HG03108 (cell line): ENCODE measurements around the gene ELP5.

Experiments
- ATAC-seq: cut with Tn5 transposase; IDR thresholded peaks from one replicate; pipeline ENCODE4 v1.9.1; 2021; ENCODE audit warnings: moderate library complexity; ENCODE audit not compliant: unreplicated experiment

Gene ELP5

DNA sequence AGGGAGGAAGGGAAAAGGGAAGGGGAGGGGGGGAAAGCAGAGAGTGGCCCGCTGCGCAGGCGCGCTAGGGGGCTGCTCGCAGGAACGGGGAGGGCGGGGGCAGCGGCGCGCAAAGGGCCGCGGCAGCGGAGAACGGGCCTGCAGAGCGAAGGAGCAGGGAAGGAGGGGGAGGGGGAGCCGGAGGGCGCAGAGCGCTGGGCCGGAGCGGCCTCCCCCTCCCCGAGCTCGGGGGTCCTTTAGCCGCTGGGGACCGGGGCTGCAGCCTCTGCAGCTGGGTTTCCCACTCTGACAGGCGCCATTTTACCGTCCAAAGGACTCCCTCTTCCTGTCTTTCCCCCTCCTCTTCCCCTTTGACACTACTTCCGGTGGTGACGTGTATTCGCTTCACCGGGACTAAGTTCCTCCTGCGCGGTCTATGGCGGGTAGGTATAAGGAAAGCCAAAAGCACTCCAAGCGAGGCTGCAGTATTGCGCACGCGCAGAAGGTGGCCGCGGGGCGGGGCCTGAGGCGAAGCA lies 297 bp upstream of the ELP5 start, which contains the start of gene CTDNEP1:
CTDNEP1 (minus strand) TSS at position 74 of the 515 bp plus-strand sequence. CDS start 438 bp downstream, outside the sequence.
- ATAC-seq: peak; percentile 79

DNA sequence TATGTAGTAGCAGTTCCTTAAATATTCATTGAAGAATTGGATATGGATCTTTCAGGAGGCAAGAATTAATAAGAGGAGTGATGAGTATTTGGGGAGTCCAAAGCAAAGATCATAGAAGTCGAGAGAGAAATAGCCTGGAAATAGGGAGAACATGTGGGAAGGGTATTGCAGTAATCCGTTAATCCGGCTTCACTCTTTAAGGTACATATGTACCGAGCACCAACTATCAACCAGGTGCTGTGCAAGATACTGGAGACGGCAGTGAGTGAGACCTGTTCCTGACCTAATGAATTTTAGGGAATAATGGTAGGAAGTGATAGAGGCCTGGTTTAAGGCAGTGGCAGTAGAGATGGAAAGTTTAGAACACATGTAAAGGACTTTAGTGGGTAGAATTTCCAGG lies 1.1 kb downstream of the ELP5 start:
- ATAC-seq: no peak

DNA sequence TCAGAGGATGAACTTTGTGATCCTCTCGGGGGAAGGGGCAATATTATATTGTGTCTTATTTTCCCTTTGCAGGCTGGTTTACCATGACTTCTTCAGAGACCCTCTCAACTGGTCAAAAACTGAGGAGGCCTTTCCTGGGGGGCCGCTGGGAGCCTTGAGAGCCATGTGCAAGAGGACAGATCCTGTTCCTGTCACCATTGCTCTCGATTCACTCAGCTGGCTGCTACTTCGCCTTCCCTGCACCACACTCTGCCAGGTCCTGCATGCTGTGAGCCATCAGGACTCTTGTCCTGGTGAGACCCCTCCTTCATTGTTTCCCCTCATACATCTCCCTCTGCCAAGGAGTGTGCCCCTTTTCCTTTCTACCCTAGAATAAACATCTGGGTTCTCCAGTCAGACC lies 2.5 kb downstream of the ELP5 start:
- ATAC-seq: no peak

DNA sequence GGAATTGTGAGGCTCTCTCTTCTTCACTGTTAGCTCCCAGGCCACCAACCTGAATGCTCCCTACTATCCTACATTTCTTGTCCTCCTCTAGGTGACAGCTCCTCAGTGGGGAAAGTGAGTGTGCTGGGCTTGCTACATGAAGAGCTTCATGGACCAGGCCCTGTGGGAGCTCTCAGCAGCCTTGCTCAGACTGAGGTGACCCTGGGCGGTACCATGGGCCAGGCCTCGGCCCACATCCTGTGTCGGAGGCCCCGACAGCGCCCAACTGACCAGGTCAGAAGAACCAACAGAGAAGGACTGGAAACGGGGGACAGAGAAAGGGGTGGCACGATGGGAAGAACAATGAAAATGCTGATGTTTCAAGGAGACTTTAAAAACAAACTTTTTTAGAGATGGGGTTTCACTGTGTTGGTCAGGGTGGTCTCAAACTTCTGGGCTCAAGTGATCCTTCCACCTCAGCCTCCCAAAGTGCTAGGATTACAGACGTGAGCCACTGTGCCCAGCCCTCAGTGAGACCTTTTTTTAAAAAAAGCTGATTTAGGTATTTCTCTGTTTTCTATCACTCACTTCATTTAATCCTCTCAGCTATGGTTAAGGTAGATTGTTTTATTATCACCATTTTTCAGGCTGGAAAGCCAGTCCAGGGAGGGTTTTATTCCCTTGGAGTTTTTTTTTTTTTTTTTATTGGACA lies 4.9 kb downstream of the ELP5 start:
- ATAC-seq: no peak

DNA sequence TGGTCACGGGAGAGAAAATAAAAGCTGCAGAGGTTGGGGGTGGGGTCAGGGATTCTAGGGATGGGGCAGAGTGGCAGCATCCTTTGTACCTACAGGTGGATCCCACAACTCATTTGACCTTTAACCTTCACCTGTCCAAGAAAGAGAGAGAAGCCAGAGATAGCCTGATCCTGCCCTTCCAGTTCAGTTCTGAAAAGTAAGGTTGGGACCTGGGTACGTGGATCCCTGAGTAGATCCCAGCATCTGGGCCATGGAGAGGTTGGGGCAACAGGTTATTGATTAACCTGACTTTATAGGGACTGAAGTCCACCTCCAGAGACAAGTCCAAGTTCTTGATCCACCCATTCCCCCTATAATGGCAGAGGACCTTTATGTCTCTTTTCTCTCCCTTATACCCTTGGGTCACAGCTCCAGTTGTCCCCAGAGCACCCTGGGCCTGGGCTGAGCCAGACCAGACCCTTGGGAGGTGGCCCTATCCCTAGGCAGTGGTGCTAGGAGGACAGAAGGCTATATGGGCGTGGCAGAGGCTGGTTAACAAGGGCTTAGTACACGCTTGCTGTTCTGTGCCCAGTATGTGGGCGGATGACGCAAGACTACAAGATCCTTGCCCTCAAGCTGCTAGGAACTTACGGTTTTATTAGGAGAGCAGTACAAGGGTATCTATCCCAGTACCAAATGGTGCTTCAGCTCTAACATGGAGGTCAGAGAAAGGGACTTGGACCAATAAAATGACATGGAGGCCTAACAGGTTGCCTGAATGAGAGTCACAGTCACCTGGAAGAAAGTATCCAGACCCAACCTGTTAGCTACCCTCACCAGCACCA lies 6.9 kb downstream of the ELP5 start:
- no peak for ATAC-seq

DNA sequence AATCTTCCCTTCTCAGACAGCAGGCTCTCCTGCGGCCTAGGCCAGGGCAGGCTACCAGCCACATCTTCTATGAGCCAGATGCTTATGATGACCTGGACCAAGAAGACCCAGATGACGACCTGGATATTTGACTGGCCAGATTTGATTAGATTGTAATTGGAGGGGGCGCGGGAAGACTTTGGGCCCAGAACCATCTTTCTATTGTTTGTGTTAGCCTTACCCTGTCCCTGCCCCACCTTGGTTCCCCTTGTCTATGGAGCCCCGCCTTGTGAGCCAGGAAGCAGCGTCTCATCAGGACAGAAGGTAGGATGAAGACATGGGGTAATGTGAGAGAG lies 7.5 kb downstream of the ELP5 start:
- no peak for ATAC-seq

DNA sequence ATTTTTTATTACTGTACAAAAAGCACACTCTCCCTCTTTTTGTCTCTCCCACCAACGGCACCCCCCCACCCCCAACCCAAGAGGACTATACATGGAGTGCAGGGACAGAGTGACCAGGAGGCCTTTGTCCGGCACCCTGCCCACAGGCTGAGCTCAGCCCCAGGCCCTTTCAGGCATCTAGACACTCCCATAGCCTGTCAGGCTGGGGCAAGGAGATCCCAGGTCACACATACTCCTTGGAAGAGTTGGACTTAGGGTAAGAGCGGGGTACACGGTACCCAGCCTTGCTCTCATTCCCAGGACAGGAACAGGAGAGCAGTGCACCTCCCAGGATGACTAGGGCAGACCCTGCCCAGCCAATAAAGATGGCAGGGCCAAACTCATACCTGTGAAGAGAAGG lies 8.1 kb downstream of the ELP5 start:
- ATAC-seq: no peak

DNA sequence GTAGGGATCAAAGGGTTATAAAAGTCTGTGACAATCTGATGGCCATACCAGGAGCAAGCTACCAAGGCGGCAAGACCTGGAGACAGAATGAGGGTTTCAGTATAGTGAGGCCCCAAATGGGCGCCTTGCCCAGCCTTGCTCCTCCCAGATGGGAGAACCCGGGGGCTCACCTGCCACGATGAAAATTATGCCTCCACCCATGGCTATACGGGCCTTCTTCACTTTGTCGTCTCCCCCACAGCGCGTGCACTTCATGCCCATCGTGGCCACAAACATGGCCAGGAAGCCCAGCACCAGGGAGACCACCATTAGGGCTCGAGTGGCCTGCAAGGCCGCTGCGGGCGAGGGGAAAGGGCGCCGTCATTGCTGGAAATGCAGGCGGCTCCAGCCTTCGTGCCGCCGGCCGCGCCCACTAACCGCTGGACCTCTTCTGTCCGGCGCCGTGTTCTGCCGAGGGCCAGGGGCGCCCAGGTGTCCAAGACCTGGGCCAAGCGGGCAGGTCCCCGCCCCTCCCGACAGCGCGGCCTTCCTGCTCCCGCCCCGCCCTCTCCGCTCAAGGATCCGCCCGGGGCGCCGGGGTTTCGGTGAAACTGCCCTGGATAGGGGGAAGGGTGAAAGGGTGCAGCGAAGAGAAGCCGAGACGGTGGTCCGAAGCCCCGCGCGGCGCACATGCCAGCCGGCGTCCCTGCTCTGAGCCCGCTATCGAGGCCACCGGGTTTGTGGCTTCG lies 8.8 kb downstream of the ELP5 start:
- ATAC-seq: no peak

DNA sequence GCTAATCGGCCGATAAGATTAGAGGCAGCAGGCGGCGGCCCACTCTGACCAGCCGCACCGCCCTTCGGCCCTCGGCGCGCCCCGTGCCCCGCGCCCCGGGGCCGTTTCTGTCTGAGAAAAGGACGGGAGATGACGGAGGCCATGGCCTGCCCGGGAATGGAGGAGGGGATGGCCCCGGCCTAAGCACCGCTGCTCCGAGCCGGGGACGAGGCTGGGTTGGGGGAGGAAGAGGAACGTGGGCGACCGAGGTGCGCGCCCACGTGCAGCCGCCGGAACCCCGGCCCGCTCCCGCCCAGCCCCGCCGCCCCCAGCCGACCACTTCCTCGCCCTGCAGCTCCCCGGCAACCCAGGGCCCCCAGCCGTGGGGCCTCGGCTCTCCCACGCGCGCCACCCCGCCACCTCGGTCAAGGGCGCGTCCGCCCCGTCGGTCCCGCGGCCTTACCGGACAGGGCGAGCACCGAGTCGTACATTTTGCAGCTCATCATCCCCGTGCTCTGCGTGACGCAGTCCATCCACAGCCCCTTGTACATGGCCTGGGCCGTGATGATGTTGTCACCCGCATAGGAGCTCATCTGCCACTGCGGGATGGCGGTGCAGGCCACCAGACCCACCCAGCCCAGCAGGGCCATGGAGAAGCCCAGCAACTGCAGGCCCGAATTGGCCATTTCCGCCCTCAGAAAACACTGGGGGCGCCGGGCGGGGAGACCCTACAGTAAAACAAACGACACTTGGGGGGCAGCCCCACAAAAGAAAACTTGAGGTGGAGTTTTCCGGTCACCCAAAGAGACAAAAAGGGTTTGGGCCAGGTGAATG lies 9.6 kb downstream of the ELP5 start:
- no peak for ATAC-seq

DNA sequence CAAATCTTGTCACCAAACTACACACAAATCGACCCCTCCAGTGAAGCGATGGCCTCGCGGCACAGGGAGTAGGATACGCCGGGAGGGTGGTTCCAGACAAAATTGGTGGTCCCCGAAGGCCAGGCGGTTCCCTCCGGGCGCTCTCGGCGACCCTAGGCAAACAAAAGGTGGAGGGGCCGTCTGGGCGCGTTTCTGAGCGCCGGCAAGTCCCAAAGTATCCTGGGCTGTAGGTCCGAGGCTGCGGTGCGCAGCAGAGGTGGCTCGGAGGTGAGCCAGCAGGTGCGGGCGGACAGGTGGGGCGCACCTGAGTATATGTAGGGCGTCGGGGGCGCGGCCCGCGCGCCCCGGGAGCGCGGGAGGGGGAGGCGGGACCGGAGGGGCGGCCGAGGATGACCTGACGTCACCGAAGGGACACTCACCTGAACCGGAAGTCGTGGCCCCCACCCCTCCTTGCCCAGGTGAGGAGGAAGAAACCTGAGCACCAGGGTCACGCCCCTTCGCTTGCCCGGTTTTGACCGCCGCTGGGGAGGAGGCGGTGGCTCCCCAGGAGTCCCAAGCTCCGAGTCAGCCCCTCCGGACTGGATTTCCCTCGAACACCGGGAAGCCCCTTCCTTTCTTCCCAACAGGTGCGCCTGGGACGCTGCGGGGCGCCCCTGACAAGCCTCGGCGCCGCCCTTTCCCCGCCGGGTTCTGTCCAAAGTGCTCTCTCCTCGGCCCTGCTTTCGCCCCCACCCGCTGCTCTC lies 10.3 kb downstream of the ELP5 start, which contains the start of gene CLDN7:
CLDN7 (minus strand) TSS at position 287 of the 743 bp plus-strand sequence. CDS start 435 bp downstream, outside the sequence.
- no peak for ATAC-seq

DNA sequence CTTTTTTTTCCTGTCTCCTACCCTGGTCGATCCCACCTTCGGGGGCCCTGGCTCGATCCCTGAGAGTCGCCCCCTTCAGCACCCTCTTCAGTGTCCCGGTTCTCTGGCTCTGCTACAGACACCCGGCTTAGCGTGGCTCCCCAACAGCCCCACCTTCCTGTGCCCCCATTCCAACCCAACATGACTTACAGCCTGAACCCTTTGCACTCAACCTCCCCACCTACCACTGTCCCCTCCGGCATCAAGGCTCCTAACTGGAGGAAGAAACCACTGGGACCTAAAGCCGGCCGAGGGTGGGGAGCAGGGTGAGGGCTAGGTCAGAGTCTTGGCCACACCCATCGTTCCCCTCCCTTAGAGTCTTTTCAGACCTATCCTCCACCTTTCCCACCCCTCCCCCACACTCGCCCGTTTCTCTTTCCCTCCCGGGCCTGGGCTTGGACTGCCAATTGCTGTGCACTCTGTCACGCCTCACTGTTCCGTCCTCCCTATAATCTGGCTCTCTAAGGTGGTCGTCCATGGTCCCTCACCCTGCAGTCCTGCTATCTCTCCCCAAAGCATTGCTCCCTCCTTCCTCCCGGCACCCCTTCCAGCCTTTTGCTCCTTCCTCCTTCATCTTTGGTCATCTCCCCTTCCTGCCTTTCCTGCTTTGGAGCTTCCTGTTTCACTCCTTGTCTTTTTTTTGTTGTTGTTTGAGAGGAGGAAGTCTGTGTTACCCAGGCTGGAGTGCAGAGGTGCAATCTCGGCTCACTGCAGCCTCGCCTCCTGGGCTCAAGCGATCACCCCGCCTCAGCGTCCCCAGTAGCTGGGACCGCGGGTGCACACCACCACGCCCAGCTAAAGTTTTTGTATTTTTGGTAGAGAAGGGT lies 11.2 kb downstream of the ELP5 start:
- no peak for ATAC-seq

DNA sequence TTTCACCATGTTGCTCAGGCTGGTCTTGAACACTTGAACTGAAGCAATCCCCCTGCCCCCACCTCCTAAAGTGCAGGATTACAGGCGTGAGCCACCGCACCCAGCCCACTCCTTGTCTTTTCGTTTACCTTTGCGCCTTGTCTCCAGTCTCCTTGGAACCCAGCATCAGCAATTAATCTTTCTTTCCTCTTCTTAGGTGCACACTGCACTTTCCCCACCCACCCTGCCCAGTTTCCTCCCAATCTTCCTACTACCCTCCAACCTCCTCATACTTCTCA lies 11.7 kb downstream of the ELP5 start:
- no peak for ATAC-seq

DNA sequence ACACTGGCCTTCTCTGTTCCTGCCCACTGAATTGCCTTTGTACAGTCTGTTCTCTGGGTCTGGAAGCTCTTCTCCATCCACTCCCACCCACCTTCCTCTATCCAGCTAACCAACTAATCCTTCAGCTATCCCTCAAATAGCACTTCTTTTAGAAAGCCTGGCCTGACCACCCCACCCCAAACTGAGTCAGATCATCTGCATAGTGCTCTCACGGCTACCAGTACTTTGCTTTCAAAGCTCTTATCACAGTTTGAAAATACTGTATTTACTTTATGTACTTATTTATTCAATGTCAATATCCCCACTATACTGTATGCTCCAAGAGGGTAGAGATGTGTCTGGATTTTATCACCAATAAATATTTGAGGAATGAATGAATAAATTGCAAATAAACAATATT lies 14.8 kb downstream of the ELP5 start:
- ATAC-seq: no peak

DNA sequence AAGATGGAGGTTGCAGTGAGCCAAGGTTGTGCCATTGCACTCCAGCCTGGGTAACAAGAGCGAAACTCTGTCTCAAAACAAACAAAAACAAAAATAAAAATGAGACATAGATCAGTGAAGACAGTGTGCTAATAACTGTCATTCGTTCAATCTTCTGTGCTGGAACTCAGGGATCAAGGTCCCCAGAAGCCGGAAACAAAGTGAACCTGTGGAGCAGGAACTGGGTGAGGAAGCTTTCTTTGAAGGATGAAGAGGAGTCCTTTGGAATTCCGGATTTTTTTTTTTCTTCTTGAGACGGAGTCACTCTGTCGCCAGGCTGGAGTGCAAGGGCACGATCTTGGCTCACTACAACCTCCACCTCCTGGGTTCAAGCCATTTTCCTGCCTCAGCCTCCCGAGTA lies 27.4 kb downstream of the ELP5 start:
- no peak for ATAC-seq

DNA sequence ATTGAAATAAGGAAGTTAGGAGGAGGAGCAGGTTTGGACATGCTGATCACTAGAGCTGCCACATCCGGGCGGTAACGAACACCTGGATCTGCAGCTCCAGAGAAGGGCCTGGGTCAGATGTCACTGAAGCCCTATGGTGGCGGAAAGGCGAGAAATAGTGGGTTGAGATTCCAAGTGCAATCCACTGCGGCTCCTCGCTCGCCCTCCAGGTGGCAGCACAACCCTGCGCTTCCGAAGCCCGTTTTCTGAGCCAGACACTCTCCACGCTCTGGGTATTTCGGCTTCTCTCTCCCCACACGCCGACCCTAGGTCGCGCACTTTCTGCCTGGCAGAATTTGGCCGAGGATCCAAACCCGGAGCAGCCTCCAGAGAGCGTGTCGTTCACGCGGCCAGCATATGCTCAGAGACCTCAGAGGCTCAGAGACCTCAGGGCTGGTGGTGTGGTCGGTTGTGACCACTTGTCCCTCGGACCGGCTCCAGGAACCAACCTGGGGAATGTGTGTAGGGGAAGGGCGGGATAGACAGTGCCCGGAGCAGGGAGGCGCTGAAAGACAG lies 28.6 kb downstream of the ELP5 start:
- ATAC-seq: peak; percentile 60

DNA sequence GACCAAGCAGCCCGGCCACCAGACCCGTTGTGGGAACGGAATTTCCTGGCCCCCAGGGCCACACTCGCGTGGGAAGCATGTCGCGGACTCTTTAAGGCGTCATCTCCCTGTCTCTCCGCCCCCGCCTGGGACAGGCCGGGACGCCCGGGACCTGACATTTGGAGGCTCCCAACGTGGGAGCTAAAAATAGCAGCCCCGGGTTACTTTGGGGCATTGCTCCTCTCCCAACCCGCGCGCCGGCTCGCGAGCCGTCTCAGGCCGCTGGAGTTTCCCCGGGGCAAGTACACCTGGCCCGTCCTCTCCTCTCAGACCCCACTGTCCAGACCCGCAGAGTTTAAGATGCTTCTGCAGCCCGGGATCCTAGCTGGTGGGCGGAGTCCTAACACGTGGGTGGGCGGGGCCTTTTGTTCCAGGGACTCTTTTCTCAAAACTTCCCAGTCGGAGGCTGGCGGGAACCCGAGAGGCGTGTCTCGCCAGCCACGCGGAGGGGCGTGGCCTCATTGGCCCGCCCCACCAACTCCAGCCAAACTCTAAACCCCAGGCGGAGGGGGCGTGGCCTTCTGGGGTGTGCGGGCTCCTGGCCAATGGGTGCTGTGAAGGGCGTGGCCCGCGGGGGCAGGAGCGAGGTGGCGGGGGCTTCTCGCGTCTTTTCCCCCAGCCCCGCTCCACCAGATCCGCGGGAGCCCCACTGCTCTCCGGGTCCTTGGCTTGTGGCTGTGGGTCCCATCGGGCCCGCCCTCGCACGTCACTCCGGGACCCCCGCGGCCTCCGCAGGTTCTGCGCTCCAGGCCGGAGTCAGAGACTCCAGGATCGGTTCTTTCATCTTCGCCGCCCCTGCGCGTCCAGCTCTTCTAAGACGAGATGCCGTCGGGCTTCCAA lies 29.3 kb downstream of the ELP5 start, which contains the start of gene SLC2A4:
SLC2A4 (plus strand) TSS at position 645 of the 879 bp plus-strand sequence; CDS start at position 862, 217 bp downstream.
- peak; percentile 53 for ATAC-seq

DNA sequence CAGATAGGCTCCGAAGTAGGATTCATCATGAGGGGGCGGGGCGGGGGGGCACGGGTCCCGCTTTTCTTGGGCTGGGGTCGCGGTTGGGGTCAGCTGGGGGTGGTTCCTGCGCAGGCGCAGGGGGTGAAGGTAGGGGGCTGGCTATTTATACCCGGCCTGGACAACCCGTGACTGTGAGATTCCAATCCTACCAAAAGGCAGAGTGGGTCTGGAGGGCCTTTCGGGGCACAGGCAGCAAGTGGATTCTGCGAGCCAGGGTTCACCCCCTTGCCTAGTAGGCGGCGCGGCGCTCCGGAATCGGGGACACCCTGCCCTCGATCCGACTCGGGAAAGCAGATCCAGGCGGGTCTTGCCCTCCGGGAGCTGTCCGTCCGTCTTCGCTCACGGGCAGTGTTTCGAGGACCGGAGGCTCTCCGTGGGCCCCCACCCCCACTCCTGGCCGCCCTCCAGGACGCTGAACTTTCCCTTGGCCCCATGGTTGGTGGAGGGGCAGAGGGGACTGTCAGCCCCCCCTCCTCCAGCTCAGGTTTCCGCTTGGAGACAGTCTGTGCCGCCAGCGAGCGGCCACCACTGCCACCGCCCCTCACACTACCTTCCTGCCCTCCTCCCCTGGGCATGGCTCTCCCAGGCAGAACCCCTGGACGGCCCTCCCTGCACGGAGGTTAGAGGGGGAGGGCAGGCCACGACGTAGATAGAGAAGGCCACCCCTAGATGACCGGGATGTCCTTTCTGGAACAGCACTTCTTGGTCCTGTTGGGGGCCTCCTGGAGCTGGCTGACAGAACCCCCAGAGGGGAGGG lies 30.1 kb downstream of the ELP5 start:
- ATAC-seq: no peak
